Activated naive CD4-positive, alpha-beta T cell treated with anti-CD3 and anti-CD28 coated beads, Interleukin-2, amount 10 ng/mL, durations not matched to agents 7 days and 5 days (primary cell): ENCODE results near the gene KRTAP6-1.

ENCODE experiments used
- CTCF ChIA-PET: fragments of 350-600 bp; sonication (Branson Sonifier 250); formaldehyde crosslinking; loops from one replicate; lab custom pipeline; 2021; ENCODE audit warnings: antibody characterized with exemption; lab: Charles Lee
- DNase-seq: peaks from one replicate; pipeline ENCODE4 v3.0.0-alpha.2; 2020
- H3K27ac Mint-ChIP-seq: one replicate; pipeline ENCODE4 v1.8.0; 2021; ENCODE audit warnings: mild to moderate bottlenecking, moderate library complexity, mixed read lengths
- H3K27me3 Mint-ChIP-seq: one replicate; pipeline ENCODE4 v1.8.0; 2021; ENCODE audit warnings: mild to moderate bottlenecking, mixed read lengths
- H3K36me3 Mint-ChIP-seq: one replicate; pipeline ENCODE4 v1.8.0; 2021; ENCODE audit warnings: mixed read lengths
- H3K4me1 Mint-ChIP-seq: one replicate; pipeline ENCODE4 v1.8.0; 2021; ENCODE audit warnings: mixed read lengths
- H3K4me3 Mint-ChIP-seq: one replicate; pipeline ENCODE4 v1.8.0; 2021; ENCODE audit warnings: mild to moderate bottlenecking, moderate library complexity, mixed read lengths
- H3K9me3 Mint-ChIP-seq: one replicate; pipeline ENCODE4 v1.8.0; 2021; ENCODE audit warnings: mixed read lengths

Gene KRTAP6-1

GRCh38 chr21:30605968-30606367 lies 7.8 kb downstream of the KRTAP6-1 start:
- Mint-ChIP-seq H3K9me3 (peaks cover 9% of the 10 kb centered on the region), H3K27ac (no peak overlapping the region), H3K36me3 (no peaks in the 10 kb centered on the region), H3K27me3 (no peaks in the 10 kb centered on the region), H3K4me3 (no peak overlapping the region), H3K4me1 (no peaks in the 10 kb centered on the region)
- CTCF ChIA-PET: no interaction called here
- no peak for DNase-seq

- Mint-ChIP-seq H3K27ac (no peak within 1 kb of the TSS), H3K27me3 (no peaks in the 10 kb centered on the region), H3K36me3 (no peaks in the 10 kb centered on the region), H3K4me3 (no peak within 1 kb of the TSS), H3K9me3 (peaks cover 6% of the 10 kb centered on the region), H3K4me1 (no peaks in the 10 kb centered on the region)
- DNase-seq: no peak
- CTCF ChIA-PET: no interaction called here
Observed at GRCh38 chr21:30600787-30601186, 12.9 kb downstream of the KRTAP6-1 start, which contains the start of gene KRTAP22-1. KRTAP22-1 (plus strand) TSS chr21:30601087.

- no peaks in the 10 kb centered on the region for H3K27me3 Mint-ChIP-seq
- no peak within 1 kb of the TSS for H3K27ac Mint-ChIP-seq
- no peaks in the 10 kb centered on the region for H3K4me1 Mint-ChIP-seq
- DNase-seq: no peak
- H3K36me3 Mint-ChIP-seq: no peaks in the 10 kb centered on the region
- H3K4me3 Mint-ChIP-seq: no peak within 1 kb of the TSS
- CTCF ChIA-PET: no interaction called here
- peaks cover 6% of the 10 kb centered on the region for H3K9me3 Mint-ChIP-seq
Observed at GRCh38 chr21:30598802-30599201, 14.9 kb downstream of the KRTAP6-1 start, which contains the start of gene KRTAP6-2. KRTAP6-2 (minus strand) TSS chr21:30598902; CDS start chr21:30598874, 28 bp downstream.

- Mint-ChIP-seq H3K4me3 (no peak within 1 kb of the TSS), H3K27me3 (no peaks in the 10 kb centered on the region), H3K4me1 (no peaks in the 10 kb centered on the region), H3K9me3 (no peaks in the 10 kb centered on the region), H3K36me3 (no peaks in the 10 kb centered on the region), H3K27ac (no peak within 1 kb of the TSS)
- CTCF ChIA-PET: no interaction called here
- no peak for DNase-seq
Observed at GRCh38 chr21:30592140-30592539, 21.6 kb downstream of the KRTAP6-1 start, which contains the start of gene KRTAP6-3. KRTAP6-3 (plus strand) TSS chr21:30592440; CDS start chr21:30592446, 6 bp downstream.

GRCh38 chr21:30590297-30590696 lies 23.4 kb downstream of the KRTAP6-1 start, which contains the start of gene KRTAP22-2:
KRTAP22-2 (minus strand) TSS chr21:30590397.
- Mint-ChIP-seq H3K36me3 (no peaks in the 10 kb centered on the region), H3K4me3 (no peak within 1 kb of the TSS), H3K27ac (no peak within 1 kb of the TSS), H3K4me1 (no peaks in the 10 kb centered on the region), H3K27me3 (no peaks in the 10 kb centered on the region), H3K9me3 (no peaks in the 10 kb centered on the region)
- DNase-seq: no peak
- CTCF ChIA-PET: no interaction called here

- CTCF ChIA-PET: no interaction called here
- Mint-ChIP-seq H3K4me3 (no peak overlapping the region), H3K27ac (no peak overlapping the region), H3K36me3 (no peaks in the 10 kb centered on the region), H3K27me3 (no peaks in the 10 kb centered on the region), H3K9me3 (no peaks in the 10 kb centered on the region), H3K4me1 (no peaks in the 10 kb centered on the region)
- DNase-seq: no peak
Observed at GRCh38 chr21:30582870-30583269, 30.9 kb downstream of the KRTAP6-1 start.

GRCh38 chr21:30580132-30580531 lies 33.6 kb downstream of the KRTAP6-1 start:
- DNase-seq: no peak
- Mint-ChIP-seq H3K4me3 (no peak overlapping the region), H3K36me3 (no peaks in the 10 kb centered on the region), H3K27me3 (no peaks in the 10 kb centered on the region), H3K9me3 (no peaks in the 10 kb centered on the region), H3K4me1 (no peaks in the 10 kb centered on the region), H3K27ac (no peak overlapping the region)
- CTCF ChIA-PET: no interaction called here

- no peaks in the 10 kb centered on the region for H3K4me1 Mint-ChIP-seq
- CTCF ChIA-PET: no interaction called here
- H3K9me3 Mint-ChIP-seq: no peaks in the 10 kb centered on the region
- DNase-seq: no peak
- H3K36me3 Mint-ChIP-seq: no peaks in the 10 kb centered on the region
- no peaks in the 10 kb centered on the region for H3K27me3 Mint-ChIP-seq
- H3K4me3 Mint-ChIP-seq: no peak overlapping the region
- H3K27ac Mint-ChIP-seq: no peak overlapping the region
Observed at GRCh38 chr21:30579346-30579745, 34.4 kb downstream of the KRTAP6-1 start.

- no peaks in the 10 kb centered on the region for H3K36me3 Mint-ChIP-seq
Observed at GRCh38 chr21:30577766-30578165, 36.0 kb downstream of the KRTAP6-1 start.

GRCh38 chr21:30567617-30568016 lies 46.1 kb downstream of the KRTAP6-1 start:
- Mint-ChIP-seq H3K27ac (no peak overlapping the region), H3K36me3 (no peaks in the 10 kb centered on the region), H3K9me3 (no peaks in the 10 kb centered on the region), H3K4me1 (no peaks in the 10 kb centered on the region), H3K27me3 (no peaks in the 10 kb centered on the region), H3K4me3 (no peak overlapping the region)
- CTCF ChIA-PET: interaction anchor here (0.7 kb wide), 1 partner anchor 122 kb away, joined by 3 read pairs; no protein-coding TSS in a partner anchor
- DNase-seq: no peak

More at GRCh38 chr21:30577766-30578165, 36.0 kb downstream of the KRTAP6-1 start:
- no peaks in the 10 kb centered on the region for H3K4me1 Mint-ChIP-seq
- H3K27ac Mint-ChIP-seq: no peak overlapping the region
- H3K9me3 Mint-ChIP-seq: no peaks in the 10 kb centered on the region
- no peaks in the 10 kb centered on the region for H3K27me3 Mint-ChIP-seq
- DNase-seq: no peak
- CTCF ChIA-PET: no interaction called here
- no peak overlapping the region for H3K4me3 Mint-ChIP-seq

- H3K27ac Mint-ChIP-seq: no peak overlapping the region
- no peaks in the 10 kb centered on the region for H3K27me3 Mint-ChIP-seq
- H3K4me3 Mint-ChIP-seq: no peak overlapping the region
- no peaks in the 10 kb centered on the region for H3K9me3 Mint-ChIP-seq
- no peaks in the 10 kb centered on the region for H3K36me3 Mint-ChIP-seq
- CTCF ChIA-PET: no interaction called here
- no peaks in the 10 kb centered on the region for H3K4me1 Mint-ChIP-seq
- no peak for DNase-seq
Observed at GRCh38 chr21:30563630-30564029, 50.1 kb downstream of the KRTAP6-1 start.
